ENCODE measurements around the gene ADAMTS13.

ADAMTS13 gene

GRCh38 chr9:133406480-133407307 is 15.5 kb upstream of the ADAMTS13 start:
- H3K36me3 ChIP-seq (replicated peaks; ENCODE audit: low read depth, low read length), result peaks cover 48% of the 10 kb centered on the region
- H4K20me1 ChIP-seq (ENCODE audit: insufficient read depth, low read length), result no peaks in the 10 kb centered on the region
- no peak overlapping the region for H2AFZ ChIP-seq (ENCODE audit: low read depth, low read length)
- H3K4me2 ChIP-seq (ENCODE audit: low read length), result no peak overlapping the region
- H3K9me3 ChIP-seq (ENCODE audit: insufficient read depth, low read length), result no peaks in the 10 kb centered on the region
- TF ChIP-seq EZH2phosphoT487 (IDR thresholded peaks at IDR 0.05; ENCODE audit: low read depth) (no peak), CTCF (IDR thresholded peaks at IDR 0.05; ENCODE audit: low read depth, low read length) (peak; percentile 91)
- no peak overlapping the region for H3K9ac ChIP-seq (ENCODE audit: low read length)
- H3K79me2 ChIP-seq (ENCODE audit: low read length), result no peaks in the 10 kb centered on the region
- no peaks in the 10 kb centered on the region for H3K4me1 ChIP-seq (ENCODE audit: low read length)
- no peak overlapping the region for H3K27ac ChIP-seq (ENCODE audit: low read length)
- no peak overlapping the region for H3K4me3 ChIP-seq (ENCODE audit: low read length)
- H3K27me3 ChIP-seq (ENCODE audit: low read depth, low read length), result no peaks in the 10 kb centered on the region

- Histone ChIP-seq H3K9ac (ENCODE audit: low read length) (no peak overlapping the region), H3K36me3 (replicated peaks; ENCODE audit: low read depth, low read length) (peaks cover 53% of the 10 kb centered on the region), H2AFZ (ENCODE audit: low read depth, low read length) (no peak overlapping the region), H3K27ac (ENCODE audit: low read length) (no peak overlapping the region), H3K9me3 (ENCODE audit: insufficient read depth, low read length) (no peaks in the 10 kb centered on the region), H3K4me1 (ENCODE audit: low read length) (no peaks in the 10 kb centered on the region), H3K79me2 (ENCODE audit: low read length) (no peaks in the 10 kb centered on the region), H3K4me3 (ENCODE audit: low read length) (no peak overlapping the region), H3K27me3 (ENCODE audit: low read depth, low read length) (no peaks in the 10 kb centered on the region), H4K20me1 (ENCODE audit: insufficient read depth, low read length) (no peaks in the 10 kb centered on the region), H3K4me2 (ENCODE audit: low read length) (no peak overlapping the region)
- TF ChIP-seq CTCF (IDR thresholded peaks at IDR 0.05; ENCODE audit: low read depth, low read length) (no peak), EZH2phosphoT487 (IDR thresholded peaks at IDR 0.05; ENCODE audit: low read depth) (no peak)
Observed at GRCh38 chr9:133408042-133408441, 14.1 kb upstream of the ADAMTS13 start.

GRCh38 chr9:133415170-133415569 is 7.0 kb upstream of the ADAMTS13 start:
- H3K9me3 ChIP-seq (ENCODE audit: insufficient read depth, low read length), result no peaks in the 10 kb centered on the region
- TF ChIP-seq EZH2phosphoT487 (IDR thresholded peaks at IDR 0.05; ENCODE audit: low read depth), result no peak
- no peak for TF ChIP-seq CTCF (IDR thresholded peaks at IDR 0.05; ENCODE audit: low read depth, low read length)
- peaks cover 63% of the 10 kb centered on the region for H3K79me2 ChIP-seq (ENCODE audit: low read length)
- H3K36me3 ChIP-seq (replicated peaks; ENCODE audit: low read depth, low read length), result peaks cover 38% of the 10 kb centered on the region
- peaks cover 25% of the 10 kb centered on the region for H3K4me1 ChIP-seq (ENCODE audit: low read length)
- H3K9ac ChIP-seq (ENCODE audit: low read length), result no peak overlapping the region
- H2AFZ ChIP-seq (ENCODE audit: low read depth, low read length), result no peak overlapping the region
- no peak overlapping the region for H3K27ac ChIP-seq (ENCODE audit: low read length)
- H3K4me2 ChIP-seq (ENCODE audit: low read length), result no peak overlapping the region
- no peak overlapping the region for H3K4me3 ChIP-seq (ENCODE audit: low read length)
- H3K27me3 ChIP-seq (ENCODE audit: low read depth, low read length), result no peaks in the 10 kb centered on the region
- H4K20me1 ChIP-seq (ENCODE audit: insufficient read depth, low read length), result 0 out of 2 replicates have a peak, but pooled peaks cover 3% of the 10 kb centered on the region

GRCh38 chr9:133417541-133418461 is 4.4 kb upstream of the ADAMTS13 start, which contains the start of gene REXO4:
REXO4 (minus strand) TSS chr9:133418010; CDS start chr9:133417844, 166 bp downstream.
- Histone ChIP-seq H3K27me3 (ENCODE audit: low read depth, low read length) (no peaks in the 10 kb centered on the region), H3K4me3 (ENCODE audit: low read length) (peak within 1 kb of the TSS; percentile 96), H4K20me1 (ENCODE audit: insufficient read depth, low read length) (0 out of 2 replicates have a peak, but pooled peaks cover 3% of the 10 kb centered on the region), H2AFZ (ENCODE audit: low read depth, low read length) (peak within 1 kb of the TSS; percentile 52; the same call in 1 of the 2 replicates), H3K9ac (ENCODE audit: low read length) (peak within 1 kb of the TSS; percentile 93), H3K4me2 (ENCODE audit: low read length) (peak within 1 kb of the TSS; percentile 83), H3K9me3 (ENCODE audit: insufficient read depth, low read length) (no peaks in the 10 kb centered on the region), H3K79me2 (ENCODE audit: low read length) (peaks cover 63% of the 10 kb centered on the region), H3K4me1 (ENCODE audit: low read length) (peaks cover 43% of the 10 kb centered on the region), H3K36me3 (replicated peaks; ENCODE audit: low read depth, low read length) (peaks cover 19% of the 10 kb centered on the region), H3K27ac (ENCODE audit: low read length) (peak within 1 kb of the TSS; percentile 90)
- TF ChIP-seq EZH2phosphoT487 (IDR thresholded peaks at IDR 0.05; ENCODE audit: low read depth), result no peak
- TF ChIP-seq CTCF (IDR thresholded peaks at IDR 0.05; ENCODE audit: low read depth, low read length), result no peak

Measured in OCI-LY3 (cell line).